WI38 (cell line): ENCODE data around the gene GTF3C4.

Experiments
- H3K4me3 ChIP-seq: 2 replicates; pipeline ENCODE4 v1.5.1; 2011; ENCODE audit warnings: low read depth, mild to moderate bottlenecking, control low read depth, low read length
- CTCF ChIP-seq: IDR thresholded peaks from 2 replicates; pipeline ENCODE4 v1.5.1; 2012; ENCODE audit warnings: low read depth, mild to moderate bottlenecking, control low read depth, low read length

The GTF3C4 gene

GRCh38 chr9:132646726-132647125 lies 23.5 kb upstream of the GTF3C4 start:
- TF ChIP-seq CTCF: no peak
- no peak overlapping the region for H3K4me3 ChIP-seq

GRCh38 chr9:132647355-132647754 lies 22.9 kb upstream of the GTF3C4 start:
- H3K4me3 ChIP-seq: no peak overlapping the region
- TF ChIP-seq CTCF: no peak

- H3K4me3 ChIP-seq: no peak overlapping the region
- no peak for TF ChIP-seq CTCF
Measured at GRCh38 chr9:132647806-132648205, 22.5 kb upstream of the GTF3C4 start.

GRCh38 chr9:132648283-132648682 lies 22.0 kb upstream of the GTF3C4 start:
- no peak for TF ChIP-seq CTCF

GRCh38 chr9:132648685-132649084 lies 21.6 kb upstream of the GTF3C4 start:
- no peak overlapping the region for H3K4me3 ChIP-seq
- no peak for TF ChIP-seq CTCF

More at GRCh38 chr9:132648283-132648682, 22.0 kb upstream of the GTF3C4 start:
- no peak overlapping the region for H3K4me3 ChIP-seq

GRCh38 chr9:132651259-132651658 lies 19.0 kb upstream of the GTF3C4 start:
- H3K4me3 ChIP-seq: no peak overlapping the region
- peak; percentile 55; the same call in 1 of the 2 replicates for TF ChIP-seq CTCF

GRCh38 chr9:132656299-132656698 lies 14.0 kb upstream of the GTF3C4 start:
- no peak overlapping the region for H3K4me3 ChIP-seq
- TF ChIP-seq CTCF: no peak
